HCT116 (cell line): ENCODE results near the gene CD247. TPM values are rescaled to one million over a fixed set of nuclear protein-coding genes. Genes with fewer than 3 reads are reported as not detected.

ENCODE experiments used
- ATAC-seq: fragments of 200-7000 bp; cut with Tn5 transposase; 2 replicates; pipeline ENCODE4 v1.9.1; 2020; ENCODE audit warnings: mild to moderate bottlenecking, moderate library complexity
- BruUV-seq: library from RNA; stranded (reverse); fragments of 400-500 nt; replicated peaks from 2 replicates; lab custom pipeline; 2021; lab: Mats Ljungman, UMichigan
- CTCF ChIA-PET: fragments of 300-600 bp; sonication (Branson Sonifier 250); formaldehyde crosslinking; loops from one replicate; lab custom pipeline; 2021; ENCODE audit warnings: antibody characterized with exemption; lab: Charles Lee
- POLR2A ChIA-PET: fragments of 300-600, 350-600 bp; sonication (Branson Sonifier 250); formaldehyde crosslinking; loops from one replicate; lab custom pipeline; 2021; ENCODE audit warnings: antibody characterized with exemption; lab: Charles Lee
- RAD21 ChIA-PET, 2 experiments: fragments of 300-600 bp; sonication (Branson Sonifier 250); formaldehyde crosslinking; loops; one replicate each; lab custom pipeline; 2023; ENCODE audit warnings: low total read pairs in 2 of 2; ENCODE audit not compliant: uncharacterized antibody in 2 of 2, unreplicated experiment in 2 of 2, low non-redundant PET in 1 of 2; lab: Charles Lee
- DNase-seq: peaks from one replicate; pipeline ENCODE4 v3.0.0-alpha.2; 2010; ENCODE audit warnings: low read depth, low spot score
- H2AFZ ChIP-seq: fragments of 200-600 bp; shearing (Covaris generic), sonication (generic); 2 replicates; pipeline ENCODE4 v1.6.1; 2017; ENCODE audit warnings: low read depth, mixed run types, mixed read lengths, antibody characterized with exemption, low read length; ENCODE audit not compliant: poor library complexity, severe bottlenecking
- H3K27ac ChIP-seq: 2 replicates; pipeline ENCODE4 v1.5.1; 2012; ENCODE audit warnings: low read depth, low read length
- H3K27me3 ChIP-seq: fragments of 200-600 bp; sonication (generic); 2 replicates; pipeline ENCODE4 v1.6.1; 2016; ENCODE audit warnings: mixed run types, low read length, mixed read lengths; ENCODE audit not compliant: insufficient read depth
- H3K36me3 ChIP-seq, 2 experiments: fragments of 200-500 bp in 1 of 2; fragments of 200-600 bp in 1 of 2; sonication (Bioruptor generic) in 1 of 2; sonication (generic) in 1 of 2; 2 replicates each; pipeline versions ENCODE4 v1.5.1 to v1.6.1; 2014 to 2016; ENCODE audit warnings: low read length in 2 of 2, inconsistent platforms in 1 of 2, mixed read lengths in 1 of 2, mixed run types in 1 of 2; ENCODE audit not compliant: insufficient read depth in 2 of 2, control insufficient read depth in 1 of 2
- H3K4me1 ChIP-seq, 2 experiments: fragments of 200-600 bp in 1 of 2; sonication (generic) in 1 of 2; 2 replicates each; pipeline versions ENCODE4 v1.5.1 to v1.6.1; 2012 to 2017; ENCODE audit warnings: low read length in 2 of 2, inconsistent platforms in 1 of 2, mild to moderate bottlenecking in 1 of 2, mixed read lengths in 1 of 2, mixed run types in 1 of 2, moderate library complexity in 1 of 2; ENCODE audit not compliant: insufficient read depth in 2 of 2, control insufficient read depth in 1 of 2
- H3K4me2 ChIP-seq: fragments of 200-600 bp; sonication (generic); 2 replicates; pipeline ENCODE4 v1.6.1; 2017; ENCODE audit warnings: mixed run types, low read length, mixed read lengths
- H3K4me3 ChIP-seq, 2 experiments: fragments of 200-600 bp in 1 of 2; sonication (generic) in 1 of 2; replicated peaks in 1 of 2; 2 replicates each; pipeline ENCODE4 v1.5.1; 2011 to 2016; ENCODE audit warnings: low read length in 2 of 2, control low read depth in 1 of 2, low read depth in 1 of 2, mild to moderate bottlenecking in 1 of 2, mixed read lengths in 1 of 2, mixed run types in 1 of 2
- H3K79me2 ChIP-seq: fragments of 200-600 bp; sonication (generic); 2 replicates; pipeline ENCODE4 v1.6.1; 2017; ENCODE audit warnings: mild to moderate bottlenecking, mixed run types, low read length, moderate library complexity, mixed read lengths; ENCODE audit not compliant: insufficient read depth
- H3K9ac ChIP-seq: fragments of 200-600 bp; sonication (generic); 2 replicates; pipeline ENCODE4 v1.6.1; 2016; ENCODE audit warnings: low read length, mixed read lengths
- H3K9me2 ChIP-seq: fragments of 200-600 bp; sonication (generic), shearing (Covaris generic); 2 replicates; pipeline ENCODE4 v1.6.1; 2017; ENCODE audit warnings: mixed run types, mild to moderate bottlenecking, moderate library complexity; ENCODE audit not compliant: insufficient read depth
- H3K9me3 ChIP-seq, 2 experiments: fragments of 200-500 bp in 1 of 2; fragments of 200-600 bp in 1 of 2; sonication (Bioruptor generic) in 1 of 2; sonication (generic) in 1 of 2; 2 replicates each; pipeline ENCODE4 v1.6.1; 2014 to 2017; ENCODE audit warnings: low read length in 2 of 2, mixed read lengths in 2 of 2, inconsistent platforms in 1 of 2, low read depth in 1 of 2, mild to moderate bottlenecking in 1 of 2, mixed run types in 1 of 2, moderate library complexity in 1 of 2; ENCODE audit not compliant: control insufficient read depth in 1 of 2, insufficient read depth in 1 of 2
- H4K20me1 ChIP-seq: fragments of 200-600 bp; sonication (generic), shearing (Covaris generic); 2 replicates; pipeline ENCODE4 v1.6.1; 2017; ENCODE audit warnings: mixed run types, mild to moderate bottlenecking, moderate library complexity; ENCODE audit not compliant: insufficient read depth
- CBX3 ChIP-seq: IDR thresholded peaks from 2 replicates; pipeline ENCODE4 v1.6.1; 2012; ENCODE audit warnings: low read depth
- ELF1 ChIP-seq: IDR thresholded peaks from 2 replicates; pipeline ENCODE4 v1.6.1; 2012; ENCODE audit warnings: low read depth, borderline replicate concordance
- EZH2phosphoT487 ChIP-seq: fragments of 200-600 bp; IDR thresholded peaks from 2 replicates; pipeline ENCODE4 v1.6.1; 2018; ENCODE audit warnings: antibody characterized with exemption, borderline replicate concordance
- JUND ChIP-seq: IDR thresholded peaks from 2 replicates; pipeline ENCODE4 v1.6.1; 2012
- SP1 ChIP-seq: IDR thresholded peaks from 2 replicates; pipeline ENCODE4 v1.6.1; 2012; ENCODE audit warnings: low read depth
- SRF ChIP-seq: IDR thresholded peaks from 2 replicates; pipeline ENCODE4 v1.6.1; 2012; ENCODE audit warnings: low read depth
- ZNF274 ChIP-seq: fragments of 200-500 bp; sonication (Bioruptor generic); IDR thresholded peaks from 2 replicates; pipeline ENCODE4 v1.6.1; 2014; ENCODE audit warnings: mild to moderate bottlenecking, low read depth, low read length, inconsistent platforms
- intact Hi-C: fragments of 100-400 bp; cut with micrococcal nuclease; formaldehyde crosslinking; loops from 2 replicates; pipeline ENCODE4 v1.10.0; 2022
- total RNA-seq: library from RNA; stranded (reverse); gene quantifications from one replicate; pipeline ENCODE4 v1.2.1, GENCODE V29; 2021; ENCODE audit not compliant: unreplicated experiment
- TF ChIP-seq, protein P1 (sequence below): IDR thresholded peaks from 2 replicates; pipeline ENCODE4 v1.6.1; 2012

Gene CD247
- total RNA-seq, 1 experiment from 2014 or later: 0.57 TPM

DNA sequence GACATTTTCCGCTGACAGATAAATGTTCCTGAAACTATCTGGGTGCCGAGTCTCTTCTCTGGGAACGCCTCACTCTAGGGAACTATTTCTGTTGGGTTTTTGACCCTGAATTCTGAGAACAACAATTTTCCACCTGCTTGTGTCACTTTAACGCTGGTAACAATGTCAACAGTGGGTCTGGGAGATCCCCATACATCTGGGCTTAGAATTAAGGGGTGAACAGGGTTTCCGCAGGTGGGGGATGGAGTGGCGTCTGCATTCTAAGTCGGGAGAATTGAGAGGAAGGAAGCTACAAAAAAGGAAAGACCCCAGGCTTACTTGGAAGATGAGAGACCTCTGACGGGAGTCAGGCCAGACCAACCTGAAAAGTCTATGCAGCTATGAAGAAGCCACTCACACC is 8.7 kb downstream of the CD247 start:
- RAD21 ChIA-PET: no interaction called here
- Histone ChIP-seq H3K9me3 (no peaks in the 10 kb centered on the region), H3K27ac (no peak overlapping the region), H2AFZ (no peak overlapping the region), H3K9me2 (no peaks in the 10 kb centered on the region), H3K27me3 (no peaks in the 10 kb centered on the region), H3K4me2 (no peak overlapping the region), H4K20me1 (no peaks in the 10 kb centered on the region)
- BruUV-seq: no TSS peak
- intact Hi-C loops: no loop called here
- CTCF ChIA-PET: no interaction called here
- DNase-seq: no peak
- TF ChIP-seq CBX3: no peak
- TF ChIP-seq, all 23 proteins: peak for 0
- no peaks in the 10 kb centered on the region for H3K4me1 ChIP-seq
- H3K9ac ChIP-seq: no peak overlapping the region
- POLR2A ChIA-PET: no interaction called here
- H3K4me3 ChIP-seq: no peak overlapping the region
- H3K36me3 ChIP-seq: no peaks in the 10 kb centered on the region
- H3K79me2 ChIP-seq: no peaks in the 10 kb centered on the region
- no peak for ATAC-seq

DNA sequence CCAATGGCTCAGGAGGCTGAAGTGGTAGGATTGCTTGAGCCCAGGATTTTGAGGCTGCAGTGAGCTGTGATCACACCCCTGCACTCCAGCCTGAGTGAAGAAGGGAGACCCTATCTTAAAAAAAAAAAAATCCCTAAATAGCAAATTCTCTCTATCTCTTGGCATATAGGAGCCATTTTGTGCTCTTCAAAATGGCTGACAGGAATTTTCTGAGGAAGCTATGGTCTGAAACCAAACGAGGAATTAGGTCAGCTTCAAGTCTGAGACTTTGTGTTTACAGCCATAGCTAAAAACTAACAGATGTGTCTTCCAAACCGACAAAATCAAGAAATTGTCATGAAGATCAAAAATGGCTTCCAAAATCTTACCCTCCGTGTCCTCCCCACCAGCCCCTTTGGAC is 10.6 kb downstream of the CD247 start:
- Histone ChIP-seq H3K36me3 (no peaks in the 10 kb centered on the region), H3K9me3 (no peaks in the 10 kb centered on the region), H3K4me1 (no peaks in the 10 kb centered on the region), H3K79me2 (no peaks in the 10 kb centered on the region), H3K4me3 (no peak overlapping the region), H3K27me3 (0 out of 2 replicates have a peak, but pooled peaks cover 2% of the 10 kb centered on the region), H3K9me2 (no peaks in the 10 kb centered on the region), H3K4me2 (no peak overlapping the region), H3K9ac (no peak overlapping the region), H4K20me1 (no peaks in the 10 kb centered on the region), H2AFZ (no peak overlapping the region), H3K27ac (no peak overlapping the region)
- POLR2A ChIA-PET: no interaction called here
- CTCF ChIA-PET: no interaction called here
- RAD21 ChIA-PET: no interaction called here
- intact Hi-C loops: no loop called here
- ATAC-seq (no peak), DNase-seq (no peak)
- TF ChIP-seq, protein P1, sequence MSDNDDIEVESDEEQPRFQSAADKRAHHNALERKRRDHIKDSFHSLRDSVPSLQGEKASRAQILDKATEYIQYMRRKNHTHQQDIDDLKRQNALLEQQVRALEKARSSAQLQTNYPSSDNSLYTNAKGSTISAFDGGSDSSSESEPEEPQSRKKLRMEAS: no peak
- TF ChIP-seq JUND: no peak
- no peak for TF ChIP-seq ELF1
- TF ChIP-seq SRF: no peak
- TF ChIP-seq ZNF274: no peak
- no peak for TF ChIP-seq SP1
- no peak for TF ChIP-seq EZH2phosphoT487
- BruUV-seq: no TSS peak
